GM13977 (cell line): ENCODE measurements around the gene PRSS21.

Experiments used
- DNase-seq: peaks from one replicate; pipeline ENCODE4 v3.0.0; 2012; ENCODE audit warnings: low spot score
- CTCF ChIP-seq: IDR thresholded peaks from 2 replicates; pipeline ENCODE4 v1.5.1; 2012; ENCODE audit warnings: mild to moderate bottlenecking, control low read depth; ENCODE audit not compliant: insufficient read depth; ENCODE audit errors: extremely low read depth, missing control alignments
- in situ Hi-C: fragments of 300-500 bp; cut with MboI; formaldehyde crosslinking; loops from one replicate; pipeline ENCODE4 v1.12.0; 2022; ENCODE audit warnings: low sequenced_read_pairs, low pct_unique_long_range_greater_than_20kb, mixed read lengths, inconsistent platforms; ENCODE audit not compliant: unreplicated experiment

PRSS21 gene

GRCh38 chr16:2819179-2819938, 2.3 kb downstream of the PRSS21 start:
- TF ChIP-seq CTCF, result no peak
- no peak for DNase-seq
- in situ Hi-C loops, result no loop called here

GRCh38 chr16:2819939-2820835, 3.1 kb downstream of the PRSS21 start:
- DNase-seq, result no peak
- in situ Hi-C loops, result no loop called here
- TF ChIP-seq CTCF, result no peak

DNA sequence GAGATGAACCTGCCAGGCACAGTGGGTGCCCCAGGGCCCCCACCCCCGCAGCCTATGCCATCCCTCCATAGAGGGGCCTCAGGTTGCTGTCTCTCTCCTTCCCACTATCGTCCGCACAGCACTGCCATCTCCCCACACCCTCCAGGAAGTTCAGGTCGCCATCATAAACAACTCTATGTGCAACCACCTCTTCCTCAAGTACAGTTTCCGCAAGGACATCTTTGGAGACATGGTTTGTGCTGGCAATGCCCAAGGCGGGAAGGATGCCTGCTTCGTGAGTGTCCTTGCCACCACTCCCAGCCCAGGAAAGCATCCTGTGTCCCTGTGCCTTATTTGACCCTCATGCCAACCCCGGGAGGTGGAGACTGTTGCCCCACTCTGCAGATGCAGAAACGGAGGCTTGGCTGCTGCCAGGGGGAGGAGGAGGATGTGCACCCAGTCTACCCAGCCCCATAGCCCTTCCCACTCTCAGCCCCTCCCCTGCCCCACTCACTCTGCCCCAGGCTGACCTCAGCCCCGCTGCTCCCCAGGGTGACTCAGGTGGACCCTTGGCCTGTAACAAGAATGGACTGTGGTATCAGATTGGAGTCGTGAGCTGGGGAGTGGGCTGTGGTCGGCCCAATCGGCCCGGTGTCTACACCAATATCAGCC, 3.9 kb downstream of the PRSS21 start:
- in situ Hi-C loops, result no loop called here
- DNase-seq, result no peak
- no peak for TF ChIP-seq CTCF

- TF ChIP-seq CTCF, result no peak
- in situ Hi-C loops, result no loop called here
- DNase-seq, result no peak
Measured at GRCh38 chr16:2821487-2822157, 4.6 kb downstream of the PRSS21 start.

DNA sequence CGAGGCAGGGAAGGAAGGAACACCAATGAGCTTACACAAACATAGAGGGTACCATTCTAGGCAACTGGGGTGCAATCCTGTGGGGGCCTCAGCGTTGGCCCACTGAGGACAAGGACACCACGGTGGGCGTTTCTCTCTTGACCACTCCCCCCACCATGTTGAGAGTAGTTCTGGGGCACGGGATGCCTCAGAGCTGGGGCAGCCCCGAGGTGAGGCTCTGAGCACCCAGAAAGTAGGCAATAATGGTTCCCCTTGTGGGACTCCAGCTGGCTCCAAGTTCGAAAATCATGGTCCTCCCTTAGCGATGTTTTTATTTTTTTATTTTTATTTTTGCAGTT, 5.1 kb downstream of the PRSS21 start:
- no peak for TF ChIP-seq CTCF
- DNase-seq, result no peak
- in situ Hi-C loops, result no loop called here

- in situ Hi-C loops, result no loop called here
- DNase-seq, result no peak
- TF ChIP-seq CTCF, result no peak
Measured at GRCh38 chr16:2822496-2822895, 5.5 kb downstream of the PRSS21 start.
